NCI-H2029 (cell line): ENCODE data around the gene GINS2.

Source experiments
- DNase-seq: peaks from one replicate; lab custom pipeline; 2025; lab: John Stamatoyannopoulos, UW

GINS2 gene

DNA sequence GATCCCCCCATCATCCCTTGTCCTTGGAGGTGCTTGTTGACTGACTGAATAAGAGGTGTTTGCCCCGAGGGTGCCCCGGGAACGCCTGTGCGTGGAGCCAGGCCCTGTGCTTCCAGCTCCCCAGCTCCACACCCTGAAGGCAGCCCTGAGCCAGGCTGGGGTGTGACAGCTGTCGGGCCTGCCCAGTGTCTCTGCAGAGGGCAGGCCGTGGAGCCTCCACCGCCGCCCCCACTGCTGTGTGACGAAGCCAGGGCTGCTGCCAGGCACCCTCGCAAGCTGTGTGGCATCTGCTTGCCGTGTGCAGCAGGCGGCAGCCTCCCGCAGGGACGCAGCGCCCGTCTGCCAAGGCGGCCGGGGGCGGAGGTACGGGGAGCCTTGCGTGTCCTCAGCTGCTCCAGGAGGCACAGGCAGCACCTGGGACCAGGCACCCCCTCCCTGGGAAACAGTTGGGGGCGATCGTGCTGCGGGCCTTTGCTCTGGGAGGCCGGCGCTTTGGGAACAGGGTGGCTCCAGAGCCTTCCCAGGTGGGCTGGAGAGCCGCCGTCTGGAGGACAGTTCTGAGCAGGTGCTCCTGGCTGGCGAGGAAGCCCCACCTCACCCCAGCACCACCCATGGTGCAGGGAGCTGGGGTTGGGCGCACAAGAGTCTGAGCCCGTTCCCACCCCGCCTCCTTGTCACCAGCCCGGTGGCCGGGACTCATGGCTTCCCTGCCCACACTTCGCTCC, 49.1 kb downstream of the GINS2 start:
- no peak for DNase-seq

GRCh38 chr16:85638695-85639409, 49.9 kb downstream of the GINS2 start:
- no peak for DNase-seq

DNA sequence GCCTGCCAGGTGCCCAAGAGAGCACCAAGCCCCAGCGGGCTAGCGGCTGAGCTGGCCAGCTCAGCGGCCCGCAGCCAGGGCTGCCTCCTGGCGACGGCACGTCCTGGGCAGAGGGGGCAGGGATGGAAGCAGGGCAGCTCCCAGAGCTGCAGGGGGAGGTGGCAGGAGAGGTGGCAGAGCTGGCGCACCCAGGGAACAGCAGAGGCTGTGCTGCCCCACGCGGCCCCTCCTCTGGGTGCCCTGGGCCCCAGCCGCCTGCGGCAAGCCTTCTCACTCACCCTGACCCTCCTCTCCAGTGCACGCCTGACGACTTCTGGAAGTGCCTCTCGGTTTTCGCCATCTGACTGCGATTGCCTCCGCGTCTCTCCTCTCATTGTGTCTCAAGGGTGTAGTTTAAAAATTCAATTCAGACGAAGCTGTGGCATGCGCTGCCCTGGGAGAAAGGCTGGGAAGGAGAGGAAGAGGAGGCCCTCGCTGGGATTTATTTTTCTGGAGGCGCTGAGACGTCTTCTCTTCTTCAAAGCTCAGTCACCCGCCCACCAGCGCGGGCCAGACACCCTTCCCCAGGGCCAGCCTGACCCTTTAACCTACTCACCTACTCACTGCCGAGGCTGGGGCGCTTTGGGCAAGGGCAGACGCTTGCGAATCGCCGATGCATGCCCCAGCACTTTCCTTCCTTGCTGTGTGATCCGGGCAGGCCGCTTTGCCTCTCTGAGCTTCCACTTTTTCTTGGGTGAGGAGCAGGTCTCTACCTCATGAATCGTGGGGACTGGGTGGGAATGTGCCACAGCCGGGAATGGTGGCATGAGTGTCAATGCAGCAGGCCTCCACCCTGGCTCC, 50.7 kb downstream of the GINS2 start:
- DNase-seq = no peak

DNA sequence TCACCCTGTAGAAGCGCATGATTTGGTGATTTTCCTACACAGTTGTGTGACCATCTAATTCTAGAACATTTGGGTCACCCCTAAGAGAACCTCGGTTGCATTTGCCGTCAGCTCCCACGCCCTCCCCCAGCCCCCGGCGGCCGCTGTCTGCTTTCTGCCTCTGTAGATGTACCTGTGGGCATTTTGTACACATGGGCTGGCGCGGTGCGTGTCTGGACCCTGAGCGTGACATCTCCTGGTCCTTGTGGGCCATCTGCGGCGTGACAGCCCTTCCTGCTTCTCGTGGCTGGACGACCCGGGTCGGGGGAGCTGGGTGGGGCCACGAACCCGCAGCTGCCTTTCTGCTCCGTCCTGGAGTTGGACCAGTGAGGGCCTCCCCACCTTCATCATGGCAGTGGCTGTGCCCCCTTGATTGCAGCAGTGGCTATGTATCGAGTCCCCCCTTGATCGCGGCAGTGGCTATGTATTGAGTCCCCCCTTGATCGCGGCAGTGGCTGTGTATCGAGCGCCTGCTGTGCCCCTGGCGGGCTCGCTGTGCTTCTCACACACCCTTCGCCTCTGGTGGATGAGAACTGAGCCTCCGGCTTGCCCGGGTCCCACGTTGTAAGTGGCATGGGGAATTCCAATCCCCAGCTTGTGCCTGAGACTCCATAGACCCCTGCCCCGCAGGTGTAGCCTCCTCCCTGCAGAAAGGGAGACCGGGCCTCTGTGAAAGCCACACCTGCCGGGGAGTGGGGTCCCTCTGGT, 51.5 kb downstream of the GINS2 start:
- no peak for DNase-seq

DNA sequence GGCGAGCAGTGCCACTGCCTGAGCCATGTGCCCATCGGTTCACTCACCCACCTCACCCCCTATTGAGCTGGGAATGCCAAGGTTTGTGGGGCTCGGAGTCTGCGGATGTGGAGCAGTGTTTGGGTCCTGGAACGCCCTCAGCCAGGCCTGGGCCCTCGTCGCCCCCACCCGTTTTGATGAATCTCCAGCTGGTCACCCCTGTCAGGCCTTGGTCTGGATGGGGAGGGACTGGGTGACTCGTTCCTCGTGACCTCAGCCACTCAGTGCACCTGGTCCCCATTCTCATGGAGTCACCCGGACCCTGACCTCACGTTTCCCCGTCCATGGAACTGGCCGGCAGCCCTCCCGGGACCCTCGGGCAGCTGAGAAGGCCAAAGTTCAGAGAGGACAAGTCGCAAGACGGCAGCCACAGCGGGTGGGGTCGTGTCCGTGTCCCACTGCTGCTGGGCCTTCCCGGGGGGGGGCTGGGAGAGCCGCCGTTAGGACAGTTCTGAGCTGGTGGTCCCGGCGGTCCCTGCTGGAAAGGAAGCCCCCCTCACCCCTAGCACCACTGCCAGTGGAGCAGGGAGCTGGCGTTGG, 52.4 kb downstream of the GINS2 start:
- no peak for DNase-seq

- DNase-seq = no peak
Observed at GRCh38 chr16:85635545-85636140, 53.1 kb downstream of the GINS2 start.

GRCh38 chr16:85634747-85635544, 53.8 kb downstream of the GINS2 start:
- no peak for DNase-seq

GRCh38 chr16:85633888-85634287, 54.9 kb downstream of the GINS2 start:
- no peak for DNase-seq

DNA sequence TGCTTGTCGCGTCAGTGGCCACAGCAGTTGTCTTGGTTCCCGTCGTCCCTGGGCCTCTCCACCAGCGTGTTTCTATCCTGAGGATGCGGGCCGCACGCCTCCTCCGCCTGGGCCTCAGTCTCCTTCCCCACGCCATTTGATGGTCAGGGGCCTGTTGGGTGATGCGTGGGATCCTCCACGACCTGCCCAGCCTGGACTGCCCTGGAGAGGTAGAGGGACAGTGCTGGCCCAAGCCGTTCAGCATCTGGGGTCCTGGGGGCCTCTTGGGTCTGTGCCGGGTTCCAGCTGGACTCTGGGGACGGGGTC, 55.4 kb downstream of the GINS2 start:
- DNase-seq = no peak

- DNase-seq = no peak
Observed at GRCh38 chr16:85632709-85633437, 55.9 kb downstream of the GINS2 start.

DNA sequence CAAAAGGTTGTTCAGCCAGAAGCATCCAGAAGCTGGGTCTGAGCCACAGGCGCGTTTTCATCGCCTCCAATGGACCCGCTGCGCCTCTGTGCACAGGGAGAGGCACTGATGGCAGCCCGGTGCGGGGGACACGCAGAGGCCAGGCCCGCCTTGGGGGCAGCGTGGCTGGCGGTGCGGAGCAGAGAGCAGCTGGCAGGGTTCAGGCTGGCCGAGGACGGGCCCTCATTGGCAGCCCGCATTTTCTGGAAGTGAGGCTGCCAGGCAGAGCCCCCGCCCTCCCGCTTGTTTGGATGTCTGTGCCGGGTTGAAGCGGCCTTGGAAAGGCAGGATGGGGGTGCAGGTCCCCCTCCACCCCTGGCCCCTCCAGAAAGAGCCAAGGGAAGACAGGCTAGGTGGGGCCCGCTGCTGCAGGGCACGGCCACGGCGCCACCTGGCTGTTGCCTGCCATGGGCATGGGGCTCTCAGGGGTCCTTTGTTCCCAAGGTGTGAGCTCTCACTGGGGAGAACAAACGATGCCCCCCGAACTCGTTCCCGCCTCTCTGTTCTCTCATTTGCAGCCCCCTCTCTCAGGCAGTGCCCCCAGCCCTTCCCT, 56.9 kb downstream of the GINS2 start:
- no peak for DNase-seq

- DNase-seq = no peak
Observed at GRCh38 chr16:85631230-85631629, 57.5 kb downstream of the GINS2 start.

GRCh38 chr16:85629853-85630252, 58.9 kb downstream of the GINS2 start:
- no peak for DNase-seq

DNA sequence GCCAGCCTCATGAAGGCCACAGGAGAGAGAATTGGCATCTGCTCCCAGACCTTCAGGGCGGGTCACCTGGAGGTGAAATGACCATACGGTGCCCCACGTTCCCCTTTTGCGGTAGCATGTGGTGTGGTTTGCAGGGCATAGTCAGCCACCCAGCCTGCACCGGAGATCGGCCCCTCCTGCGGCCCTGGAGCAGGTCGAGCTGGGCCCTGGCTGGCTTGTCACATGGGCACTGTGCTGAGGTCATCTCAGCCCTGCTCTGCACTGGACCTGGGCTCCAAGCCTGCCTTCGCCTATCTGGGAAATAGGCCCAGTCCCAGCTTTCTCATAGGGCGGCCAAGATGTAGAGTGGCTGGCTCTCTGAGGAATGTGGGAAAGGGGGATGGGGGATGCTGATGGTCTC, 59.4 kb downstream of the GINS2 start:
- no peak for DNase-seq

- DNase-seq = no peak
Observed at GRCh38 chr16:85628645-85629044, 60.1 kb downstream of the GINS2 start.

GRCh38 chr16:85628265-85628556, 60.5 kb downstream of the GINS2 start:
- no peak for DNase-seq

DNA sequence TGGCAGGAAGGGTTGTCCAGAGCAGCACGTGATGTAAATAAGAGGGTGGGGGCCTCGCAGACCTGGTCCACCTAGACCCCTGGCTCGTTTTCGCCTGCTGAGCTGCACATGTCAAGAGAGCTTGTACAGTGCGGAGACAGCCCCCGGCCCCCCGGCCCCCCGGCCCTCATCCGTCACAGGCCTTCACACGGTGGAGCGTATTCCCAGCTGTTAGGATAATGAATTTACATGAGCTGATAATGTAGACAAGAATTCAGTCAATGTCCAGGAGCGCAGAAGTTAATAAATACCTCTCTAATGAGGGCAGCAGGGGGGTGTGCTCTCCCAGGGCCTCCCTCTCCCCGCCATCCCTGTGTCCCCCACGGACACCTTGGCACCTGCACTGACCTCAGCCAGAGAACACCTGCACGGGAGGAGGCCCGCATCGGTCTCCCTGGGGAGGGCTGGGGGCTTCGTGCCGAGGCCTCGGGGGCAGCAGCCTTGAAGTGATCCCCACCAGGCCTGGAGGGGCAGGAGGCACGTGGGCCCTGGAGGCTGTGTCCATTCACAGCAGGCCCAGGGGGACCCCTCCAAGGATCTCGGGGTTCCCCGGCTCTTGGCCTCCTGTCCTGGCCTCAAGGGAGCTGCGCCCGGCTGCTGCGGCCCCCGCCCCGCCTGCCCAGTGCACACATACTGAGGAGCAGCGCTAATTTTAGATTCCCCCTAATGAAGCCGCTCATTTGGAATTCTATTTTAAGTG, 61.1 kb downstream of the GINS2 start:
- DNase-seq = no peak

DNA sequence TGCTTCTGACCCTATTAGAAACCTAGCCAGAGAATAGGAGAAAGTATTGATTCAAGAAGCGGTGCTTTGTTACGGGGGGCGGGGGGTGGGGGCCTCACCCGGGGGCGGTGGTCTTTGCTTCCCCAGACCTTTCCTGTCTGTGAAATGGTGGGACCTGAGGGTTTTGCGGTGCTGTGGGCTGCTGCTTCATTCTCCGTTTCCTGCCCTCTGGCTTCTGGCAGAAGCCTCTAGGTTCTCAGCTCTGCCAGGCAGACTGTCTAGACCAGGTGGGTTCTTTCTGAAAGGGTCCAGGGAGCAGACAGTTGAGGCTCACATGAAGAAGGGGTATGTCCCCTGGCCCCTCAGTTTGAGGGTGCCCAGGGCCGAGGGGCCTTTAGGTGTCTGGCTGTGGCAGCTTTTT, 61.7 kb downstream of the GINS2 start:
- DNase-seq = no peak
